ENCODE data around the gene ORM2. TPM values are rescaled to one million over a fixed set of nuclear protein-coding genes. Genes with fewer than 3 reads are reported as not detected.

The ORM2 gene
- polyA plus RNA-seq, 3 donors: 0.30 to 0.33 TPM; not detected in 1

DNA sequence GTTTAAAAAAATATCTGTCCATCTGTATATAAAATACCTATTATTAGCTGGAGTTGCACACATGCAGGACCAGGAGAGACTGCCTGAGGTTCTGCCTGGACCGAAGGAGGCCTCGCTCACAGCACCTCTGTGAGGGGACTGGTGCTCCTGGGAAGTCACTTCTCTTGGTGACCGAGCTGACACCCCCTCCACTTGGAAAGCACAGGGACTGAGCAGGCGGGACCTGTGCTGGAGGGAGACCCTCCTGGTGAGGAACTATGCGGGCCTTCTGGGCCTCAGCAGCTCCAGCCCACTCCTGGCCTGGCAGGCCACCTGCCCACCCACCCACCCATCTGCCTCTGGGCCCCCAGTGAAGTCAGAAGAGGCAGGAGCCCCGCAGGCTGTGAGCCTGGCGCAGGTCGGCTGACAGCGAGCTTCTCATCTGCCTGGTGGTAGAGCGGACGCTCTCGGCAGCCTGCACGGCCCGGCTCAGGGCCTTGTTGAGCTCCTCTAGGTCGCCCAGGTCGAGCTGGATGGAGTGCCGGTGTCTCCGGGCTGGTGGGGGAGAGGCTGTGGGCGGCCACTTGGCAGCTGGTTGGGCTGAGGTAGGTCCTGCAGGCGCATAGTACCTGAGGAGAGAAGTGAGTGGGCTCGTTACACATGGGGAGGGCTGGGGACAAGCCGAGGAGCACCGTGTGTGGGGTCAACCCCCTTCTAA is 7.2 kb downstream of the ORM2 start:
- no peak overlapping the region for H3K4me3 ChIP-seq (replicated peaks in 1 of 3; ENCODE audit: low read depth in 2 of 3, low read length in 3 of 3)
- peaks cover 11 to 13% of the 10 kb centered on the region in 2 donors for H3K9me3 ChIP-seq (replicated peaks in 1 of 2; ENCODE audit: control insufficient read depth in 1 of 2, insufficient read depth in 1 of 2, low read length in 2 of 2)
- WGBS (ENCODE audit: insufficient coverage): 99% methylated on average over 11 of the region's 23 CpGs
- H2AFZ ChIP-seq (ENCODE audit: insufficient read depth, low read depth, low read length, poor library complexity, severe bottlenecking): no peak overlapping the region
- peaks cover 14 to 19% of the 10 kb centered on the region in 2 donors for H3K4me1 ChIP-seq (ENCODE audit: control insufficient read depth in 1 of 2, insufficient read depth in 2 of 2, low read length in 2 of 2)
- peaks cover 79% of the 10 kb centered on the region for H4K20me1 ChIP-seq (ENCODE audit: insufficient read depth, low read length)
- H3K4me3 Mint-ChIP-seq: no peak overlapping the region
- H3K79me2 ChIP-seq (ENCODE audit: insufficient read depth, low read length): peaks cover 5% of the 10 kb centered on the region
- intact Hi-C loops (cut with micrococcal nuclease): no loop called here
- H3K4me2 ChIP-seq (replicated peaks; ENCODE audit: extremely low read depth, low read length, poor library complexity, severe bottlenecking): no peak overlapping the region
- H3K36me3 ChIP-seq (replicated peaks in 1 of 2; ENCODE audit: control insufficient read depth in 1 of 2, insufficient read depth in 2 of 2, low read length in 2 of 2): peaks cover 76 to 77% of the 10 kb centered on the region in 2 donors
- TF ChIP-seq CTCF (IDR thresholded peaks at IDR 0.05): no peak
- peaks cover 0 to 2% (median 0%) of the 10 kb centered on the region in 3 donors for H3K27me3 Mint-ChIP-seq (ENCODE audit: low read depth in 3 of 3)
- no peak overlapping the region for H3K27ac ChIP-seq (ENCODE audit: low read depth in 1 of 2, low read length in 2 of 2)
- H3K9ac ChIP-seq (ENCODE audit: insufficient read depth, low read length, poor library complexity, severe bottlenecking): no peak overlapping the region
- H3K27me3 ChIP-seq (ENCODE audit: control insufficient read depth in 2 of 2, insufficient read depth in 2 of 2, low read length in 2 of 2): no peaks in the 10 kb centered on the region
- peak overlapping the region in 4 of 7 donors; percentile 23 to 69 (median 43) for H3K27ac Mint-ChIP-seq
- DNase-seq: no peak
- H3K4me1 Mint-ChIP-seq: peaks cover 23% of the 10 kb centered on the region
- peaks cover 10 to 16% (median 13%) of the 10 kb centered on the region in 7 donors for H3K9me3 Mint-ChIP-seq
- H3K36me3 Mint-ChIP-seq: peaks cover 71 to 77% of the 10 kb centered on the region in 2 donors

GRCh38 chr9:114338187-114338586 is 8.5 kb downstream of the ORM2 start:
- no peak for DNase-seq
- Histone ChIP-seq H3K9me3 (replicated peaks in 1 of 2; ENCODE audit: control insufficient read depth in 1 of 2, insufficient read depth in 1 of 2, low read length in 2 of 2) (peaks cover 11 to 13% of the 10 kb centered on the region in 2 donors), H2AFZ (ENCODE audit: insufficient read depth, low read depth, low read length, poor library complexity, severe bottlenecking) (no peak overlapping the region), H3K4me3 (replicated peaks in 1 of 3; ENCODE audit: low read depth in 2 of 3, low read length in 3 of 3) (no peak overlapping the region), H4K20me1 (ENCODE audit: insufficient read depth, low read length) (peaks cover 85% of the 10 kb centered on the region), H3K27ac (ENCODE audit: low read depth in 1 of 2, low read length in 2 of 2) (peak overlapping the region in 1 of 2 donors; percentile 73), H3K79me2 (ENCODE audit: insufficient read depth, low read length) (peaks cover 5% of the 10 kb centered on the region), H3K27me3 (ENCODE audit: control insufficient read depth in 2 of 2, insufficient read depth in 2 of 2, low read length in 2 of 2) (no peaks in the 10 kb centered on the region), H3K36me3 (replicated peaks in 1 of 2; ENCODE audit: control insufficient read depth in 1 of 2, insufficient read depth in 2 of 2, low read length in 2 of 2) (peaks cover 89% of the 10 kb centered on the region in 2 donors), H3K4me1 (ENCODE audit: control insufficient read depth in 1 of 2, insufficient read depth in 2 of 2, low read length in 2 of 2) (peaks cover 14 to 19% of the 10 kb centered on the region in 2 donors), H3K4me2 (replicated peaks; ENCODE audit: extremely low read depth, low read length, poor library complexity, severe bottlenecking) (no peak overlapping the region), H3K9ac (ENCODE audit: insufficient read depth, low read length, poor library complexity, severe bottlenecking) (no peak overlapping the region)
- WGBS (ENCODE audit: insufficient coverage): 100% methylated on average over 1 of the region's 2 CpGs
- TF ChIP-seq CTCF (IDR thresholded peaks at IDR 0.05): no peak
- peaks cover 0 to 2% (median 0%) of the 10 kb centered on the region in 3 donors for H3K27me3 Mint-ChIP-seq (ENCODE audit: low read depth in 3 of 3)
- H3K27ac Mint-ChIP-seq: peak overlapping the region in 1 of 7 donors; percentile 54
- peaks cover 24% of the 10 kb centered on the region for H3K4me1 Mint-ChIP-seq
- H3K9me3 Mint-ChIP-seq: peaks cover 10 to 16% (median 13%) of the 10 kb centered on the region in 7 donors
- H3K4me3 Mint-ChIP-seq: no peak overlapping the region
- H3K36me3 Mint-ChIP-seq: peaks cover 81 to 89% of the 10 kb centered on the region in 2 donors
- intact Hi-C loops (cut with micrococcal nuclease): no loop called here

All from CD14-positive monocyte (primary cell).